K562 (cell line): ENCODE measurements around the gene ATP6V0A1. TPM values are rescaled to one million over a fixed set of nuclear protein-coding genes. Genes with fewer than 3 reads are reported as not detected.
A peak's percentile ranks its signal among the peaks of the same experiment; 100 is the strongest.

ENCODE experiments used
- AFF1 ChIP-seq, 2 experiments: fragments of 450-650 bp; IDR thresholded peaks; 2 replicates each; pipeline ENCODE4 v1.6.1; 2018; ENCODE audit warnings: mild to moderate bottlenecking in 2 of 2, low read depth in 1 of 2; ENCODE audit not compliant: partially characterized antibody in 2 of 2
- ATF1 ChIP-seq, 2 experiments: fragments of 450-650 bp in 1 of 2; IDR thresholded peaks; 2 replicates each; pipeline ENCODE4 v1.6.1; 2016; ENCODE audit warnings: missing compliant biosample characterization in 1 of 2, missing genetic modification characterization in 1 of 2
- BRD9 ChIP-seq: fragments of 450-650 bp; IDR thresholded peaks from 2 replicates; pipeline ENCODE4 v1.6.1; 2018; ENCODE audit warnings: low read depth; ENCODE audit not compliant: partially characterized antibody
- CBFA2T3 ChIP-seq: fragments of 450-650 bp; IDR thresholded peaks from 2 replicates; pipeline ENCODE4 v1.6.1; 2017
- CCAR2 ChIP-seq: fragments of 200-400 bp; formaldehyde crosslinking; IDR thresholded peaks from 2 replicates; pipeline ENCODE4 v1.6.1; 2017; ENCODE audit warnings: mild to moderate bottlenecking, low read depth, low read length
- CCNT2 ChIP-seq: IDR thresholded peaks from 2 replicates; pipeline ENCODE4 v1.6.1; 2011; ENCODE audit warnings: borderline replicate concordance, low read depth, mild to moderate bottlenecking, moderate library complexity, mixed read lengths, low read length; ENCODE audit not compliant: insufficient read length; ENCODE audit errors: extremely low read depth
- CSDE1 ChIP-seq, 2 experiments: fragments of 450-650 bp; IDR thresholded peaks; 2 replicates each; pipeline ENCODE4 v1.6.1; 2016; ENCODE audit warnings: mild to moderate bottlenecking in 1 of 2
- E2F3 ChIP-seq: fragments of 250-450 bp; sonication (Bioruptor Pico); IDR thresholded peaks from 2 replicates; pipeline ENCODE4 v1.4.0; 2020; ENCODE audit warnings: mild to moderate bottlenecking
- ETV1 ChIP-seq: fragments of 450-650 bp; conservative IDR thresholded peaks from 2 replicates; pipeline ENCODE4 v1.6.1; 2016; ENCODE audit warnings: missing genetic modification characterization, control low read depth, low read depth, missing compliant biosample characterization
- FOXA1 ChIP-seq: fragments of 450-650 bp; IDR thresholded peaks from 2 replicates; pipeline ENCODE4 v1.6.1; 2016; ENCODE audit warnings: mild to moderate bottlenecking, borderline replicate concordance
- GATAD2A ChIP-seq: fragments of 450-650 bp; IDR thresholded peaks from 2 replicates; pipeline ENCODE4 v1.6.1; 2017
- HDAC3 ChIP-seq: fragments of 450-650 bp; IDR thresholded peaks from 2 replicates; pipeline ENCODE4 v1.6.1; 2018; ENCODE audit warnings: borderline replicate concordance, mild to moderate bottlenecking, moderate library complexity; ENCODE audit not compliant: partially characterized antibody
- HES1 ChIP-seq: fragments of 450-650 bp; IDR thresholded peaks from 2 replicates; pipeline ENCODE4 v1.6.1; 2016; ENCODE audit warnings: low read depth, mild to moderate bottlenecking, moderate library complexity
- HNRNPH1 ChIP-seq: fragments of 200-400 bp; formaldehyde crosslinking; optimal IDR thresholded peaks from 2 replicates; pipeline ENCODE3; 2017; ENCODE audit warnings: low read depth, mild to moderate bottlenecking, low read length, moderate library complexity
- IFI16 ChIP-seq: fragments of 250-450 bp; sonication (Bioruptor Pico); IDR thresholded peaks from 2 replicates; pipeline ENCODE4 v2.1.2; 2022; ENCODE audit warnings: mild to moderate bottlenecking, inconsistent platforms
- MIER1 ChIP-seq: fragments of 450-650 bp; IDR thresholded peaks from 2 replicates; pipeline ENCODE4 v1.6.1; 2016; ENCODE audit warnings: antibody characterized with exemption, mild to moderate bottlenecking, low read depth
- PHF8 ChIP-seq: fragments of 200-600 bp; sonication (generic); IDR thresholded peaks from 2 replicates; pipeline ENCODE4 v1.6.1; 2012; ENCODE audit warnings: mixed run types, mild to moderate bottlenecking, inconsistent platforms, low read length, moderate library complexity, borderline replicate concordance
- TAF1 ChIP-seq: IDR thresholded peaks from 2 replicates; pipeline ENCODE4 v1.6.1; 2011; ENCODE audit warnings: mild to moderate bottlenecking, low read length, moderate library complexity; ENCODE audit not compliant: insufficient read depth, control insufficient read depth, severe bottlenecking; ENCODE audit errors: extremely low read depth
- ZNF212 ChIP-seq: fragments of 450-650 bp; formaldehyde crosslinking; IDR thresholded peaks from 2 replicates; pipeline ENCODE4 v1.4.0; 2020; ENCODE audit warnings: mild to moderate bottlenecking
- ZNF408 ChIP-seq: fragments of 250-450 bp; sonication (Bioruptor Pico); IDR thresholded peaks from 2 replicates; pipeline ENCODE4 v1.4.0; 2020; ENCODE audit warnings: low read depth, mild to moderate bottlenecking, moderate library complexity
- ZNF551 ChIP-seq: fragments of 250-450 bp; sonication (Bioruptor Pico); IDR thresholded peaks from 2 replicates; pipeline ENCODE4 v1.5.0; 2021; ENCODE audit warnings: mild to moderate bottlenecking, moderate library complexity
- ZNF561 ChIP-seq: fragments of 450-650 bp; formaldehyde crosslinking; conservative IDR thresholded peaks from 2 replicates; pipeline ENCODE4 v1.4.0; 2020; ENCODE audit warnings: mild to moderate bottlenecking, moderate library complexity
- ZNF717 ChIP-seq: fragments of 250-450 bp; sonication (Bioruptor Pico); IDR thresholded peaks from 2 replicates; pipeline ENCODE4 v1.5.0; 2021
- ZNF766 ChIP-seq: fragments of 200-800 bp; sonication (Bioruptor generic); conservative IDR thresholded peaks from 2 replicates; pipeline ENCODE4 v1.6.1; 2016; ENCODE audit warnings: missing genetic modification characterization, missing compliant biosample characterization
- polyA plus RNA-seq, 8 experiments: library from polyadenylated mRNA; depleted of rRNA in 4 of 8; stranded (reverse) in 5 of 8; unstranded in 3 of 8; fragments of >200 nt; fragmentation: Nextera tagmentation in 2 of 8; fragmentation: Illumina TruSeq in 1 of 8; extraction: Ambion mirVana in 2 of 8; extraction: Trizol in 1 of 8; gene quantifications; 2 replicates each; pipeline versions ENCODE4 v1.2.1 to v1.2.3, GENCODE V29; 2011 to 2014; ENCODE audit warnings: inconsistent platforms in 1 of 8, missing spikeins in 1 of 8
- total RNA-seq, 7 experiments: library from RNA; depleted of rRNA in 6 of 7; stranded (reverse); fragments of >200 nt in 6 of 7; fragmentation: Illumina TruSeq in 2 of 7; extraction: Trizol in 2 of 7; gene quantifications; 2 replicates each; pipeline versions ENCODE4 v1.2.1 to v1.2.3, GENCODE V29; 2011 to 2021; ENCODE audit warnings: low replicate concordance in 1 of 7
- TF ChIP-seq, protein P1 (sequence below): sonication (generic); formaldehyde crosslinking; IDR thresholded peaks from 2 replicates; pipeline ENCODE4 v1.9.0; 2022; ENCODE audit warnings: mild to moderate bottlenecking, missing genetic modification reagents

Gene ATP6V0A1
- total and polyA plus RNA-seq, 9 of the 15 experiments (the other 6 are each of a cell fraction or from before 2014, with no cell fraction given) = 11.8 to 158 (median 75.5) TPM

GRCh38 chr17:42518046-42518754, 59.5 kb downstream of the ATP6V0A1 start (continued):
- TF ChIP-seq BRD9 (no peak), ATF1 (CRISPR knock-in tag; IDR thresholded peaks at IDR 0.05) (no peak), ATF1 (tag; IDR thresholded peaks at IDR 0.05) (0 out of 2 replicates have a peak, but pooled peaks have one; percentile 15), HES1 (no peak), ZNF766 (CRISPR knock-in tag) (0 out of 2 replicates have a peak, but pooled peaks have one; percentile 20), ZNF717 (CRISPR knock-in tag) (no peak), HDAC3 (no peak), CCAR2 (no peak), ZNF212 (CRISPR knock-in tag) (no peak), ZNF408 (no peak), TAF1 (peak; percentile 17), ZNF561 (CRISPR knock-in tag) (no peak), IFI16 (no peak), CCNT2 (no peak), GATAD2A (0 out of 2 replicates have a peak, but pooled peaks have one; percentile 18), ETV1 (tag) (0 out of 2 replicates have a peak, but pooled peaks have one; percentile 13), E2F3 (no peak), FOXA1 (no peak), AFF1 (IDR thresholded peaks at IDR 0.05; ENCODE audit: low read depth in 1 of 2, partially characterized antibody in 2 of 2) (no peak), MIER1 (no peak), CSDE1 (IDR thresholded peaks at IDR 0.05) (no peak), ZNF551 (no peak), CBFA2T3 (peak; percentile 80), HNRNPH1 (no peak), PHF8 (no peak)
- TF ChIP-seq, protein P1, sequence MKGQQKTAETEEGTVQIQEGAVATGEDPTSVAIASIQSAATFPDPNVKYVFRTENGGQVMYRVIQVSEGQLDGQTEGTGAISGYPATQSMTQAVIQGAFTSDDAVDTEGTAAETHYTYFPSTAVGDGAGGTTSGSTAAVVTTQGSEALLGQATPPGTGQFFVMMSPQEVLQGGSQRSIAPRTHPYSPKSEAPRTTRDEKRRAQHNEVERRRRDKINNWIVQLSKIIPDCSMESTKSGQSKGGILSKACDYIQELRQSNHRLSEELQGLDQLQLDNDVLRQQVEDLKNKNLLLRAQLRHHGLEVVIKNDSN (CRISPR knock-in tag) = no peak
